Astrocyte of the spinal cord (primary cell): ENCODE measurements around the gene IRAK2.
A peak's percentile ranks its signal among the peaks of the same experiment; 100 is the strongest.

Experiments
- DNase-seq: peaks from one replicate; pipeline ENCODE4 v3.0.0; 2011; ENCODE audit warnings: low read depth, low spot score
- H3K4me3 ChIP-seq: 2 replicates; pipeline ENCODE4 v1.5.1; 2011; ENCODE audit warnings: low read depth, mild to moderate bottlenecking, low read length, moderate library complexity
- in situ Hi-C: cut with HindIII; loops from 2 replicates; pipeline ENCODE4 v1.10.0; 2017; ENCODE audit warnings: low sequenced_read_pairs
- TF ChIP-seq, protein P1 (sequence below): IDR thresholded peaks from 2 replicates; pipeline ENCODE4 v1.5.1; 2012; ENCODE audit warnings: low read depth, mild to moderate bottlenecking, low read length, inconsistent platforms

IRAK2 gene

DNA sequence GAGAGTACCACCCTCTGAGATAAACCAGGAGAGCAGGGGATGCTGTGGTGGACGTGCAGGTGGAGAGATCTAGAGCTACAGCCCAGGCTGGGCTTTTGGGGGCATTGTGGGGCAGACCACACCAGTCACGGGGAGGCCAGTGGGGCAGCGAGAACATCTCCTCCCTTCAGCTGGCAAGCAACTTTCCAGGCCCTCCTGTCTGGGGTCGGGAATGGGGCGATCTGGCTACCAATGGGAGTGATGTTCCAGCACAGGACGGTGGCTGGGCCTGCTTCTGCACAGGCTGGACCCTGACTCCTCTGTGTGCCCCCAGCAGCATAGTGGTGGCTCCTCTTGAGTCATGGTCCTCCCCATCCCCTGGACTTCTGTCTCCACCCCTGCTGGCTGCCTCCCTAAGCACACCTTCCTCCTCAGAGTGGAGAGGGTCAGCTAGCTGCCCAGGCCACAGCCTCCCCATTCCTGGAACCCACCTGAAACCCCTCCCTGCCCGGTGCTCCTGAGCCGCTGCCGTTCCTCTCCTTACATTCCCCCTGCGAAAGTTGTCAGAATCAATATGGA, 16.1 kb downstream of the IRAK2 start:
- no peak for DNase-seq
- no peak overlapping the region for H3K4me3 ChIP-seq
- in situ Hi-C loops: no loop called here
- TF ChIP-seq, protein P1, sequence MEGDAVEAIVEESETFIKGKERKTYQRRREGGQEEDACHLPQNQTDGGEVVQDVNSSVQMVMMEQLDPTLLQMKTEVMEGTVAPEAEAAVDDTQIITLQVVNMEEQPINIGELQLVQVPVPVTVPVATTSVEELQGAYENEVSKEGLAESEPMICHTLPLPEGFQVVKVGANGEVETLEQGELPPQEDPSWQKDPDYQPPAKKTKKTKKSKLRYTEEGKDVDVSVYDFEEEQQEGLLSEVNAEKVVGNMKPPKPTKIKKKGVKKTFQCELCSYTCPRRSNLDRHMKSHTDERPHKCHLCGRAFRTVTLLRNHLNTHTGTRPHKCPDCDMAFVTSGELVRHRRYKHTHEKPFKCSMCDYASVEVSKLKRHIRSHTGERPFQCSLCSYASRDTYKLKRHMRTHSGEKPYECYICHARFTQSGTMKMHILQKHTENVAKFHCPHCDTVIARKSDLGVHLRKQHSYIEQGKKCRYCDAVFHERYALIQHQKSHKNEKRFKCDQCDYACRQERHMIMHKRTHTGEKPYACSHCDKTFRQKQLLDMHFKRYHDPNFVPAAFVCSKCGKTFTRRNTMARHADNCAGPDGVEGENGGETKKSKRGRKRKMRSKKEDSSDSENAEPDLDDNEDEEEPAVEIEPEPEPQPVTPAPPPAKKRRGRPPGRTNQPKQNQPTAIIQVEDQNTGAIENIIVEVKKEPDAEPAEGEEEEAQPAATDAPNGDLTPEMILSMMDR: no peak

GRCh38 chr3:10182950-10183349, 18.2 kb downstream of the IRAK2 start:
- TF ChIP-seq, protein P1: no peak
- no peak overlapping the region for H3K4me3 ChIP-seq
- DNase-seq: no peak
- in situ Hi-C loops: no loop called here

GRCh38 chr3:10184250-10184649, 19.5 kb downstream of the IRAK2 start:
- DNase-seq: no peak
- H3K4me3 ChIP-seq: no peak overlapping the region
- in situ Hi-C loops: no loop called here
- TF ChIP-seq, protein P1: no peak

DNA sequence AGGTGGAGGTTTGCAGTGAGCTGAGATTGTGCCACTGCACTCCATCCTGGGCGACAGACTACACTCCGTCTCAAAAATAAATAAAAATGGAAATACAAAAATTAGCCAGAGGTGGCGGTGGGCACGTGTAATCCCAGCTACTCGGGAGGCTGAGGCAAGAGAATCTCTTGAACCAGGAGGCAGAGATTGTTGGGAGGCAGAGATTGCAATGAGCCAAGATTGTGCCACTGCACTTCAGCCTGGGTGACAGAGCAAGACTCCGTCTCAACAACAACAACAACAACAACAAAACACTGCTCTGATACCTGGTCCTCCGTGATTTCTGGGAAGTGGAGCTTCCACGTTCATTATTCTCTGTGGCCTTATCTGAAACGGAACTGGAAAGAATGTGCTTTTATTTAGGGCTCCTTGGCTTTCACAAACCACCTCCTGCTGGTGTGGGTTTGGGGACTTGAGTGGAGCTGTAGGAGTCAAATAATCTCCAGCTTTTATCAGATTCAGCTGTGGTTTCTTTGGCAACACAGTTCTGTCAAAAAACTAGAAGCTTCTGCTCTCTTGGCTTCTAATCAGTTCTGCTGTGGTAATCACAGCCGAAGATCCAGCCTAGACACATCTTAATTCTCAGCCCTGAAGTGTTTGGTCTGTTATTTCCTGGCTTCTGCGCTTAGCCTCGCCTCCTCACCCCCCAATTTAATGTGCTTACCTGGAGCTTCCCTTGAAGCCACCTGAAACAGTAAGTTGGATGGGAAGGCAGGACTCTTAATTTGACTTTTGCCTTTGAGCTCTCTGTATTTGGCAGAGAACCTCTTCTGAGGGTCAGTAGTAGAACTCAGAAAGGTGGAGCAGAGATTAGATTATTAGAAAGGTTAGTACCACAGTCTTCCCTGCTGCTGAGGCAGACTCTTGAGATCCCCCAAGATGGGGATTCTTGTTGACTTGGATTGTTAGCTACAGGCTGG, 21.4 kb downstream of the IRAK2 start:
- DNase-seq: peak; percentile 25
- no peak overlapping the region for H3K4me3 ChIP-seq
- in situ Hi-C loops: no loop called here
- TF ChIP-seq, protein P1: no peak

GRCh38 chr3:10187290-10187876, 22.7 kb downstream of the IRAK2 start:
- no peak for DNase-seq
- TF ChIP-seq, protein P1: no peak
- in situ Hi-C loops: no loop called here
- H3K4me3 ChIP-seq: no peak overlapping the region

- no peak overlapping the region for H3K4me3 ChIP-seq
- DNase-seq: no peak
- TF ChIP-seq, protein P1: no peak
- in situ Hi-C loops: no loop called here
Measured at GRCh38 chr3:10187944-10188343, 23.2 kb downstream of the IRAK2 start.
